ENCODE data around the gene C6orf136.

The C6orf136 gene

GRCh38 chr6:30672445-30673253 lies 25.7 kb downstream of the C6orf136 start, which contains the start of gene DHX16:
TSS of gene DHX16 (minus strand) at chr6:30673006. CDS start at chr6:30672841, 165 bp downstream.
- H3K27ac ChIP-seq = peak within 1 kb of the TSS; percentile 85
- DNase-seq (ENCODE audit: low spot score) = peak; percentile 91
- ChIA-PET CTCF (interaction anchor here (0.6 to 1.4 kb wide), 8 partner anchors 15 to 530 kb away, joined by 3 to 8 read pairs (median 3); no protein-coding TSS in a partner anchor), POLR2A (ENCODE audit: low non-redundant PET) (interaction anchor here (1.2 kb wide), 1 partner anchor 49 kb away, joined by 3 read pairs; no protein-coding TSS in a partner anchor)
- TF ChIP-seq, protein P1, sequence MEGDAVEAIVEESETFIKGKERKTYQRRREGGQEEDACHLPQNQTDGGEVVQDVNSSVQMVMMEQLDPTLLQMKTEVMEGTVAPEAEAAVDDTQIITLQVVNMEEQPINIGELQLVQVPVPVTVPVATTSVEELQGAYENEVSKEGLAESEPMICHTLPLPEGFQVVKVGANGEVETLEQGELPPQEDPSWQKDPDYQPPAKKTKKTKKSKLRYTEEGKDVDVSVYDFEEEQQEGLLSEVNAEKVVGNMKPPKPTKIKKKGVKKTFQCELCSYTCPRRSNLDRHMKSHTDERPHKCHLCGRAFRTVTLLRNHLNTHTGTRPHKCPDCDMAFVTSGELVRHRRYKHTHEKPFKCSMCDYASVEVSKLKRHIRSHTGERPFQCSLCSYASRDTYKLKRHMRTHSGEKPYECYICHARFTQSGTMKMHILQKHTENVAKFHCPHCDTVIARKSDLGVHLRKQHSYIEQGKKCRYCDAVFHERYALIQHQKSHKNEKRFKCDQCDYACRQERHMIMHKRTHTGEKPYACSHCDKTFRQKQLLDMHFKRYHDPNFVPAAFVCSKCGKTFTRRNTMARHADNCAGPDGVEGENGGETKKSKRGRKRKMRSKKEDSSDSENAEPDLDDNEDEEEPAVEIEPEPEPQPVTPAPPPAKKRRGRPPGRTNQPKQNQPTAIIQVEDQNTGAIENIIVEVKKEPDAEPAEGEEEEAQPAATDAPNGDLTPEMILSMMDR (conservative IDR thresholded peaks at IDR 0.05; ENCODE audit: low read depth) = peak; percentile 91

GRCh38 chr6:30676660-30677285 lies 29.8 kb downstream of the C6orf136 start:
- H3K27ac ChIP-seq = peak overlapping the region; percentile 97
- TF ChIP-seq, protein P1 (conservative IDR thresholded peaks at IDR 0.05; ENCODE audit: low read depth) = no peak
- DNase-seq (ENCODE audit: low spot score) = no peak
- ChIA-PET CTCF (interaction anchor here (2.9 kb wide), 1 partner anchor 54 kb away, joined by 13 read pairs; no protein-coding TSS in a partner anchor), POLR2A (ENCODE audit: low non-redundant PET) (interaction anchor here (0.6 kb wide), 1 partner anchor 14 kb away, joined by 3 read pairs; no protein-coding TSS in a partner anchor)

DNA sequence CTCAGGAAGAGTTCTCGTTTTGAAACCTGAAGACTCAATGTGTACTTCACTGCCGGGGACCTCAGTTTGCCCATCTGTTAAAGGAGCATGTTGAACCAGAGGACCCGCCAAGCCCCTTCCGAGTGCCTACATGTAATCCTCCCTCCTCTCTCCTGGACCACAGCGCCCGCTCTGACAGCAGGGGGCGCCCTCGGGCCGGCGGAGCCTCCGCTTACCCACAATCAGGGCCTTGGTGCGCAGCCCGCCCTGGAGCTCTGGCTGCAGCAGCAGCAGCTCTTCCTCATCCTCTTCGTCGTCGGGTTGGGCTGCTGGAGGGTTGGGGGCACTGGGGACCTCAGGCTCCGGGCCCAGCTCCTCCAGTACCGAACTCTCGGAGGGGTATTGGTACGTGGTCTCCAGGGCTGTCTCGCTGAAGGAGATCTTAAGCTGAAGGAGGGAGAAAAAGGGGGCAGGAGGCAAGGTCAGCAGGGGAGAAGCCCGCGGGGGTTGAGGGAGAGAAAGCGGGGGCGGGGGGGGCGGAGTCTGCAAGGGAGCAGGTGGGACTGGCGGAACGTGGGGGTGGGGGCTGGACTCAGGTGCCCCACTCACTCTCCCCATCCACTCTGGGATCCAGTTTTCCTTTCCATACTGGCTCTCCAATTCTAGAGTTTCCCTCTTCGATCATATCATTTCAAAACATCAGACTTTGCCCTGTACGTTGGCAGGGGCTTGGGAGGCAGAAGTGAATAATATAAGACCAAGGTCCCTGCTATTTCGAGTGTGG lies 32.2 kb downstream of the C6orf136 start:
- ChIA-PET POLR2A (ENCODE audit: low non-redundant PET) (interaction anchor here (0.5 to 0.9 kb wide), 2 partner anchors 14 to 19 kb away, joined by 3 read pairs; no protein-coding TSS in a partner anchor), CTCF (interaction anchor here (0.6 to 5.3 kb wide), 12 partner anchors 15 to 205 kb away, joined by 3 to 31 read pairs (median 4); partner anchors contain the start of genes DDR1 and MDC1)
- DNase-seq (ENCODE audit: low spot score) = peak; percentile 59
- TF ChIP-seq, protein P1 (conservative IDR thresholded peaks at IDR 0.05; ENCODE audit: low read depth) = peak; percentile 92
- peak overlapping the region; percentile 97 for H3K27ac ChIP-seq

DNA sequence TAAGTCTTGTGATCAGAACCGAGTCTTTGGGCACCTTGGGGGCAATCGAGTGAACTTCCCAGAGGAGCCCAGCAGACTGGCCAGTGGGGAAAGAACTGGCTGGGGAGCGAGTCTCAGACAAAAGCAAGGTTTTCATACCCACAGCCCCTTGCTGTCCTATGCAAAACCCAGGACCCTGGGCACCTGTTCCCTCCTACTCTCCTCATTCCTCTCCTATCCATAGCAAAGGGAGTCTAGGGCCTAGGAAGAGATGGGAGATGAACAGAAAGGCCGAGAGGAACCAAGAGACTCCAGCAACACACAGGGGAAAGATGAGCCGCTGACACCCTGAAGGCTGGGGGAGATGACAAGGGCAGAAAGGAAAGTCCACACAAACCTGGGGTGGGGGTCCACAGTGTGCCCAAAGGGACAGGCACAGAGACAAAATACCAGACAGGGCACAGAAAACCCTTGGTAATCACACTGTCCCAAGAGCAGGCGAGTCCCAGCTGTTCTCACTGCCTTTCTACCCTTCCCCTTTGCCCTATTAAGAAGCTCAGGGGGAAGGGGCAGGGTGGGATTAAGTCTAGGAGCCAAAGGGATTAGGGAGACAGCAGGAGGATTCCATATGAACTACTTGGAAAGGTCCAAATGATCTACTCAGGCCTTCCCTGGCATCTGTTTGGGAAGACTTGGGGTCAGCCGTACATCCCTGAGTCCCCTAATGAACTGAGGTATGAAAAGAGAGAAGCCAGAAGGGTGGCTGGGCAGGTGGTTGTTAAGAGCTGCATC lies 33.0 kb downstream of the C6orf136 start:
- ChIA-PET POLR2A (ENCODE audit: low non-redundant PET) (interaction anchor here (0.7 kb wide), 1 partner anchor 146 kb away, joined by 3 read pairs; no protein-coding TSS in a partner anchor), CTCF (interaction anchor here (0.6 to 5.3 kb wide), 6 partner anchors 8 to 50 kb away, joined by 3 to 31 read pairs (median 4); no protein-coding TSS in a partner anchor)
- TF ChIP-seq, protein P1 (conservative IDR thresholded peaks at IDR 0.05; ENCODE audit: low read depth) = no peak
- DNase-seq (ENCODE audit: low spot score) = no peak
- H3K27ac ChIP-seq = peak overlapping the region; percentile 97

DNA sequence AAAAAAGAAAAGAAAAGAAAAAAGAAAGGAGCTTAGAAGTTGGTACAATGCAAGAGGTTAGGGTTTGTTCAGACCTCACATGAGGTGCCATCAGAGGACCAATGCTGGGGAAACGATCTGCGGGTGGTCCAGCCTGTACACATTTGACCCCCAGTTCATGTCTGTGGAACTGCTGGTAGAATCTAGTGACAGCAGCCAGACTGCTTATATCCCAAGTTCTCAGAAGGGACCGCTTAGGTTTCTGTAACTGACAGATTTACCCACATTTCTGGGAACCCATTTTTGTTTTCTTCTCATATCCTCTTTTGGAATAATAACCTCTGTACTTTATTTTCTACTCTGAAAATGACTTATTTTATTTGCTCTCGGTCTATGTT lies 34.8 kb downstream of the C6orf136 start:
- no peak for DNase-seq (ENCODE audit: low spot score)
- H3K27ac ChIP-seq = peak overlapping the region; percentile 97
- ChIA-PET POLR2A (ENCODE audit: low non-redundant PET) (no interaction called here), CTCF (interaction anchor here (0.6 to 5.3 kb wide), 3 partner anchors 41 to 192 kb away, joined by 5 to 31 read pairs (median 27); no protein-coding TSS in a partner anchor)
- TF ChIP-seq, protein P1 (conservative IDR thresholded peaks at IDR 0.05; ENCODE audit: low read depth) = no peak
